NCI-H1694 treated with DMSO at 0.1 percent for 48 hours (cell line): ENCODE measurements around the gene ADAMTSL2.

ENCODE experiments used
- DNase-seq: peaks from one replicate; lab custom pipeline; 2025; lab: John Stamatoyannopoulos, UW

The ADAMTSL2 gene

DNA sequence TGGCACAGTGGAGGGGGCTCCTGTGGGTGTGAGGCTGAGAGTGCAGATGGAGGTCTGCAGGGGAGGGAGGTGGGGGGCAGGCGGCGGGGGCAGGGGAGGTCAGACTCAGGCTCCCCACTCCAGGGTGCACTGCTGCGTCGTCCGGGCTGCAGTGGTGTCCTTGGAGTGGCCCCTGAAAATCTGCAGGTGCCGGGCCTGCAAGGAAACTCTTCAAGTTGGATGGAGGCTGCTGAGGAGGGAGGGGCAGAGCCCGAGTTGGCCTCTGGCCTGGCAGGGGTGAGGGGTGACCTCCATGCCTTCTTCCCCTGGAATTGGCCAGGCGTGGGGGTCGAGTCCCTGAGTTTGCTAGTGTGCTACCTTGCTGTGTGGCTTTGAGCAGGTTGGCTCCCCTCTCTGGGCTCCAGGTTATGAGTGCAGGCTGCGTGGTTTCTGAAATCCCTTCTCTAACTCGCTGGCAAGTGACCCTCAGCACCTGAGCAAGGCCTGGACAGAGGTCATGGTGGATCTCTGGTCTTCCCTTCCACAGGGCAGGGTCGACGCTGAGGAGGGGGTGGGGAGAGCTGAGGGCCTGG lies 888 bp downstream of the ADAMTSL2 start:
- DNase-seq = no peak

DNA sequence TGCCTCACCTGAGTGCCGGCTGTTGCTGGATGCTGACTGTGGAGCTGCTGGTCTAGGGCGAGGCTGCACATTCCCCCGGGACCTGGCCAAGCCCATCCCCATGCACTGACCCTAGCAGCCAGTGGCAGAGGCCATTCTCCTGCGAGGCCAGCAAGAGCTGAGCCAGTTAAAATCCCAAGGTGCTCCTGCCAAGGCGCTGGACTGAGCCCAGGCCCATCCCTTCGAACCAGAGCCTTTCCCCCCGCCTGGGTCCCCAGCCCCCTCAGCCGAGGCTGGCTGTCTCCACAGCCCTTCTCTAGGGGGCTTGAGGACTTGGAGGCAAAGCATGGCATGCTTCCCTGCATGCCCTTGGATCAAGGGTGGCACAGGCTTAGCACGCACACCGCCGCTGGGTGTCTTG lies 1.6 kb downstream of the ADAMTSL2 start:
- DNase-seq = no peak

GRCh38 chr9:133536536-133536935 lies 2.0 kb downstream of the ADAMTSL2 start:
- DNase-seq = no peak

GRCh38 chr9:133537257-133537656 lies 2.8 kb downstream of the ADAMTSL2 start:
- DNase-seq = no peak

- DNase-seq = no peak
Measured at GRCh38 chr9:133538176-133538575, 3.7 kb downstream of the ADAMTSL2 start.

- DNase-seq = no peak
Measured at GRCh38 chr9:133538851-133539833, 4.6 kb downstream of the ADAMTSL2 start.

- no peak for DNase-seq
Measured at GRCh38 chr9:133539991-133540697, 5.6 kb downstream of the ADAMTSL2 start.

- no peak for DNase-seq
Measured at GRCh38 chr9:133540698-133541025, 6.2 kb downstream of the ADAMTSL2 start.

- no peak for DNase-seq
Measured at GRCh38 chr9:133542002-133542401, 7.5 kb downstream of the ADAMTSL2 start.

DNA sequence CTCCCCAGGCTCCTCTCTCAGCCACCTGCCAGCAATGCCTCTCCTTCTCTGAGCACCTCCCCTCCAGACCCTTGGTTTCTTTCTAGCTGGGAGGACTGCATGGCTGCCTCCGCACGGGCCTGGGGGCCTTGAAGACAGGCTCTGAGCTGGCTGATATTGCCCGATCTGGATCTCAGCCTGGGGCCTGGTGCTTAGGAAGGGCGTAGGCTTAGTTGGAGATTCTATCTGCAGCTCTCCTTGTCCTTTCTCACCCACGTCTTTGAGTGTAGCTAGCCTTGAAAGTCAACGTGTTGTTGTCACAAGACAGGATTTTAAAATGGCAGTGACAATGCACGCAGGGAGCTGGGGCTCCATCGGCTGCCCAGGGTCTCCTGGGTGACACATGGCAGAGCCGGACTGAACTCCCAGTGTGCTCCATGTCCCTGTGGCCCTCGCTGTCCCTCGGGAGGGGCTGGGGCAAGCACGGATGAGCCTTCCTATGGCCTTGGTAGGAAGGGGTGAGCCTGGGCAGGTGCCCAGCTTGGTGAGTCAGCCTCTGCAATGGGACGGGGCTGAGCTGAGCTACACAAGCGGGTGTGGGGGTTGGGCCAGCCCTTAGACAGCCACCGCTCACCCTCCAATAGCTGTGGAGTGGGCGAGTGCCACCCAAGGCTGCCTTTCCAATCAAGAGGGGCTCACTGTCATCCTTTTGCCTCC lies 9.4 kb downstream of the ADAMTSL2 start:
- no peak for DNase-seq

DNA sequence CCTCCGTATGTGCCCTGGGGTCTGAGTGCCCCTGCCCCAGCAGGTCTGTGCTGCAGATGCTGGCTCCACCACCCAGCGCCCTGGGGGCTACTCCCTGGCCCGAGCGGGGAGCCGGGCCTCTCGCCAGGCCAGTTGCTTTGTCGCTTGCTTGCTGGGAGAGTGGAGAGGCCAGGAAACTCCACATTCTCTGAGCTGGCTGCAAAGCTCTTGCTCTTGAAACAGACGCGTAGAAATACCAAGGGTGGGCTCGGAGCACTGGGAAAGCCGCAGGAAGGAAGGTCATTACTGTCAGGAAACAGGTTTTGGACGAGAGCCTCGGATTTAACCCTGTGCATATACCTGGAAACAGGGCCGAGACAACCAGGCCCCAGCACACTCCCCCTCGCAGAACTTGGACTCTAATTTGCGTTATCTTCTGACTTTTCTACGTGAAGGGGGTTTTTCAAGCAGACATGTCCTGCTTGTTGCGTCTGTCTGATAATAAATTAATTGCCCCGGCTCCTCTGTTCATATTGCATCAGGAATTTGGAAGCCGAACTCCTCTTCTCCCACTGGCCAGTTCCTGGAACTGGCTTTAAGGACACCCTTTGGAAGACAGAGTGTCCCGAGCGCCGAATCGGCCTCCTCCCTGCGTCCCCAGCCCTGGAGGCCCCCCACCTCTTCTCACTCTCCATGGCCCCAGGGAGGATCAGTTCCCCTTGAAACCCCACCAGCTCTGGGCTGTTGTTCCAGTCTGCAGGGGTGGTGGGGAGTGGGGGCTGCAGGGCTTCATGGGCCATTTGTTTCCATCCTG lies 11.2 kb downstream of the ADAMTSL2 start:
- DNase-seq = no peak

DNA sequence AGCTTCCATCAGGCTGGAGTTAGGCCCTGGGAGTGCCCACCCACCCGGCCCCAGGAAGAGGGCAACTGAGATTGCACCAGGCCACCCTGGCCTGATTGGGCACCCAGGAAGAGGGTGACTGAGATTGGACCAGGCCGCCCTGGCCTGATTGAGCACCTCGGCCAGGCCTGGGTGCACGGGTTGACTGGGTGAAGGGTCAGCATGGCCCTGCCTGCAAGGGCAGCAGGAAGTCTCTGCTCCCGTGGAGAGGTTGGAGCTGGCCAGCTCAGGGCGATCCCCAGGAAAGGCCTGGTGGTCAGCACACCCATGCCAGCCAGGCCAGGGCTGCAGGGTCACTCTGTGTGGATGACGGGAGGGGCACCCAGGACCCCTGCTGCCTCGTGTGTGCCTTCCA lies 11.8 kb downstream of the ADAMTSL2 start:
- DNase-seq = no peak

GRCh38 chr9:133547116-133547515 lies 12.6 kb downstream of the ADAMTSL2 start:
- DNase-seq = no peak

GRCh38 chr9:133551446-133551845 lies 16.9 kb downstream of the ADAMTSL2 start:
- DNase-seq = no peak

DNA sequence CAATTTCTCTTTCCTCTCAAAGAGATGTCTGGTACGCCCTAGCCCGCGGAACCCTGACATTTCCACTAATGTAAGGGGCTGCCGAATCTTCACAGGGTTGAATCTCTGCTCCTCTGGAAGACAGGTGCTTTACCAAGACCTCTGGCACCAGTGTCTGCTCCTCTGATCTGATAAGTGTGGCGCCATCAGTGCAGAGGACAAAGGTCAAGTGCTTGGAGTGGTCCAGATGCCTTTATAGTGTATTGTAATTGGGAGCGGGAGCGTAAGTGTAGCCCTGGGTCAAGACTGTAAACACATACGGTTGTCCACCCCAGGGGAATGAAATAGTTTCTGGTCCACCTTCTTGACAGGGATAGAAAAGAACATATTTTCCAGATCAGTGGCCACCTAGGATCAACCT lies 17.7 kb downstream of the ADAMTSL2 start:
- DNase-seq = no peak

DNA sequence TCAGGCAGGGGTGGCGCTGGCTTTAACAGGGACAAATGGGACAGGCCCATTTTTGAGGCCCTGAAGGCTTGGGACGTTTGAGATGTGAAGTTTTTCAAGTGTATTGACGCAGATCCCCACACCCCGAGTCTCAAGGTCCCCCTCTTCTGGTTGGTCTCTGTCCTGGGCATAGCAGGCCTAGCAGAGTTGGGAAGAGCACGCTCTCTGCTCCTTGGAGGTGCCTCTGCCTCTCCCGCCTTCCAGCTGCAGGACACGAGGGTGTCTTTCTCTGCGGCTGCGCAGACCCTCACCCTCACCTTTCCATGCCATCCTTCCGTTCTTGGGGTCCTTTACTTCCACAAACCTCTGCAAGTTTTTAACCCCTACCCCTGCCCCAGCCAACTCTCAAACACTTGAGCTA lies 18.6 kb downstream of the ADAMTSL2 start:
- DNase-seq = no peak

DNA sequence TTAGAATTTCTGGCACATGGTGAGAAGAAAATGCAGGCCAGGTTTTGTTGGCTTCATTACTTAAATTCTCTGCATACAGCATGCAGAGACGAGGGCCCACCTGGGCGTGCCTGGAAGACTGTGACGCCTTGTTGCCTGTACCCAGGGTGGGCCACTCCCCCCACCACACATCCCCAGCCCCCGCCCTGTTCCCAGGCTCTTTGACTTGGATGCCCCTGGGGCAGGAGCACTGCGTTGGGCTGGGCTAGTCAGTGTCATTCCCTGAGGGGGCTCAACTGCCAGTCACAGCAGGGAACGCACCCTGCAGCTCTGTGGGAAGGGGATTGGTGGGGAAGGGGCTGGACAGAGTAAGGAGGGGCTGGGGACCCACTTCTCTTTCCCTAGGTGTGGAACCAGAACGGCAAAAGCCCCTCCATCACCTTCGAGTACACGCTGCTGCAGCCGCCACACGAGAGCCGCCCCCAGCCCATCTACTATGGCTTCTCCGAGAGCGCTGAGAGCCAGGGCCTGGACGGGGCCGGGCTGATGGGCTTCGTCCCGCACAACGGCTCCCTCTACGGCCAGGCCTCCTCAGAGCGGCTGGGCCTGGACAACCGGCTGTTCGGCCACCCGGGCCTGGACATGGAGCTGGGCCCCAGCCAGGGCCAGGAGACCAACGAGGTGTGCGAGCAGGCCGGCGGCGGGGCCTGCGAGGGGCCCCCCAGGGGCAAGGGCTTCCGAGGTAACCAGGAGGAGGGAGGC lies 19.6 kb downstream of the ADAMTSL2 start:
- DNase-seq = no peak

DNA sequence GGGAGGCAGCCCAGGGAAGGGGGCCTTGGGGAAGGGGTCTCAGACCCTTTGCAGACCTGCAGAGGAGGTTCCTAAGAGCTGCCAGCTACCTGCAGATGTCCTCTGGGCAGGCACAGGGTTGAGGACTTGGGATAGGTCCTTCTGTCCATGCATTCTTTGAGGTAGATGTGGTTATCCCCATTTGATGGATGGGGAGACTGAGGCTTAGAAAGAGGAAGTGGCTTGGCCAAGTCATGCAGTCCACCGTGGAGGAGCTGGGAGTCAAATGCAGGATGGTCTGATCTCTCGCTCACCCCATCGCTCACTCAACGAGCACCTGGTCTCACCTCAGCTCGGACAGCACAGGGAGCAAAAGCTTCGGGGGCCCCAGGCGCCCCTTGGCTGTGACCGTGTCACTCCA lies 20.2 kb downstream of the ADAMTSL2 start:
- no peak for DNase-seq

- DNase-seq = no peak
Measured at GRCh38 chr9:133556354-133556753, 21.9 kb downstream of the ADAMTSL2 start.

DNA sequence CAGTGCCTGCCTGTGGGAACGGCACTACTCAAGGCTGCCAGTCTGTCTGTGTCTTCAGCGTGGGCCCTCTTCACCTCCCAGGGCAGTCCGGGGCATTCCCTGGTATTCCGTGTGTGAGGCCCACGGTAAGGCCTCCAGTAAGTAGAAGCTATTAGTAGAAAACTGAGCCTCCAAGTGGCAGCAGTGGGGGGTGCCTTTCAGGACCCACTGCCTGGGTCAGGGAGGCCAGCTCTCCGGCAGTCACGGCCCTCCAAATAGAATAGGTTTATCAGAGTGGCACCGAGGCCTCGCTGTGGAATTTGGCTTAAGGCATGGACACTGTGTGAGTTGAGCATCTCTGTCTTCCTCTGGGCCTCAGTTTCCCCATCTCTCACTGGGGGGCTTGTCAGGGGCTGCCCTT lies 23.1 kb downstream of the ADAMTSL2 start:
- DNase-seq = no peak
